Measurements from ENCODE around the gene EIF4A2.
"Not testable (repeated sequence)": the region's sequence is repeated elsewhere in the genome, so short reads cannot be mapped to it uniquely, and the experiment has no call there.

EIF4A2 gene

GRCh38 chr3:186806089-186807055, 23.0 kb downstream of the EIF4A2 start, which contains the start of gene RFC4:
Gene RFC4 (minus strand): TSS chr3:186806482. CDS start chr3:186804713, 1,769 bp downstream.
- DNase-seq (ENCODE audit: low read depth): peak; percentile 71
- TF ChIP-seq, protein P1, sequence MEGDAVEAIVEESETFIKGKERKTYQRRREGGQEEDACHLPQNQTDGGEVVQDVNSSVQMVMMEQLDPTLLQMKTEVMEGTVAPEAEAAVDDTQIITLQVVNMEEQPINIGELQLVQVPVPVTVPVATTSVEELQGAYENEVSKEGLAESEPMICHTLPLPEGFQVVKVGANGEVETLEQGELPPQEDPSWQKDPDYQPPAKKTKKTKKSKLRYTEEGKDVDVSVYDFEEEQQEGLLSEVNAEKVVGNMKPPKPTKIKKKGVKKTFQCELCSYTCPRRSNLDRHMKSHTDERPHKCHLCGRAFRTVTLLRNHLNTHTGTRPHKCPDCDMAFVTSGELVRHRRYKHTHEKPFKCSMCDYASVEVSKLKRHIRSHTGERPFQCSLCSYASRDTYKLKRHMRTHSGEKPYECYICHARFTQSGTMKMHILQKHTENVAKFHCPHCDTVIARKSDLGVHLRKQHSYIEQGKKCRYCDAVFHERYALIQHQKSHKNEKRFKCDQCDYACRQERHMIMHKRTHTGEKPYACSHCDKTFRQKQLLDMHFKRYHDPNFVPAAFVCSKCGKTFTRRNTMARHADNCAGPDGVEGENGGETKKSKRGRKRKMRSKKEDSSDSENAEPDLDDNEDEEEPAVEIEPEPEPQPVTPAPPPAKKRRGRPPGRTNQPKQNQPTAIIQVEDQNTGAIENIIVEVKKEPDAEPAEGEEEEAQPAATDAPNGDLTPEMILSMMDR (IDR thresholded peaks at IDR 0.05; ENCODE audit: control insufficient read depth, extremely low read depth, insufficient read depth): no peak
- peak within 1 kb of the TSS; percentile 98 for H3K4me3 ChIP-seq (ENCODE audit: low read depth, low read length)

DNA sequence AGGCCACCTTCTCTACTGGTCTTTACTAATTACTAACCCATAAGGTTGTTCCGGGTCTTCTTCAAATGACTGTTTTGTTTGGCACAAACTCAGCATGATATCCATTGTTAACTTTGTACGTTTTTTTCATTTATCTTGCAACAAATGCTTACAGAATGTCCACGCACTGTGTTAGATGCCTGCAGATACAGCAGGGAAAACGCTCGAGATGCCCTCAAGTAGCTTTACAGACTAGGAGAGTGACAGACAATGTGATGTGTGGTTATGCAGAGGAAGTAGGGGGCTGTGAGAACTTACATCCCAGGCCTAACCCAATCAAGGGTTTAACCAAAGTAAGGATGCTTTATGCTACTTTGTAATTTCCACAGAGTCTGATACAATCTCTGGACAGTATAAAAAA, 23.9 kb downstream of the EIF4A2 start:
- TF ChIP-seq, protein P1 (IDR thresholded peaks at IDR 0.05; ENCODE audit: control insufficient read depth, extremely low read depth, insufficient read depth): no peak
- DNase-seq (ENCODE audit: low read depth): no peak

DNA sequence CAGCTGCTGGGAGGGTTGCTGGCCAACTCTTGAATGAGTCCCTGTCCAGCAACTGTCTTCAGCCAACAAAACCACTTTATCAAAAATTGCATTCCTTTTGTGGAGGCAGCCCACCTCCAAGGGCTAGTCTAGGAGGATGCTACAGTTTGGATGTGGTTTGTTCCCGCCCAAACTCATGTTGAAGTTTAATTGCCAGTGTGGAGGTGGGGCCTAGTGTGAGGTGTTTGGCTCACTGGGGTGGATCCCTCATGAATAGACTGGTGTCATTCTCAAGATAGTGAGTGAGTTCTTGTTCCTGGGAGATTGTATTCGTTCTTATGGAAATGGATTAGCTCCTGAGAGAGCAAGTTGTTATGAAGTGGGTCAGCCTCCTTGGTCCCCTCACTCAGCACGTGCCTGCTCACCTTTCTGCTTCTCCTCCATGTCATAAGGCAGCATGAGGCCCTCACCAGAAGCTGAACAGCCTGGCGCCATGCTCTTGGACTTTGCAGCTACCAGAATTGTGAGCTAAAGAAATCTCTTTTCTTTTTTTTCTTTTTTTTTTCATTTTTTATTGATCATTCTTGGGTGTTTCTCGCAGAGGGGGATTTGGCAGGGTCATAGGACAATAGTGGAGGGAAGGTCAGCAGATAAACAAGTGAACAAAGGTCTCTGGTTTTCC, 27.1 kb downstream of the EIF4A2 start:
- TF ChIP-seq, protein P1 (IDR thresholded peaks at IDR 0.05; ENCODE audit: control insufficient read depth, extremely low read depth, insufficient read depth): no peak
- DNase-seq (ENCODE audit: low read depth): no peak
- no peak overlapping the region for H3K4me3 ChIP-seq (ENCODE audit: low read depth, low read length)

More for the DNA sequence above, 23.9 kb downstream of the EIF4A2 start:
- H3K4me3 ChIP-seq (ENCODE audit: low read depth, low read length): peak overlapping the region; percentile 98

DNA sequence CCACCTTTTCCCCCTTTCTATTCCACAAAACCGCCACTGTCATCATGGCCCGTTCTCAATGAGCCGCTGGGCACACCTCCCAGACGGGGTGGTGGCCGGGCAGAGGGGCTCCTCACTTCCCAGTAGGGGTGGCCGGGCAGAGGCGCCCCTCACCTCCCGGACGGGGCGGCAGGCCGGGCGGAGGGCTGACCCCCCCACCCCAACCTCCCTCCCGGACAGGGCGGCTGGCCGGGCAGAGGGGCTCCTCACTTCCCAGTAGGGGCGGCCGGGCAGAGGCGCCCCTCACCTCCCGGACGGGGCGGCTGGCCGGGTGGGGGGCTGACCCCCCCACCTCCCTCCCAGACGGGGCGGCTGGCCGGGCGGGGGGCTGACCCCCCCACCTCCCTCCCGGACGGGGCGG, 27.9 kb downstream of the EIF4A2 start:
- not testable (repeated sequence) for H3K4me3 ChIP-seq (ENCODE audit: low read depth, low read length); DNase-seq (ENCODE audit: low read depth)

- no peak overlapping the region for H3K4me3 ChIP-seq (ENCODE audit: low read depth, low read length)
- no peak for DNase-seq (ENCODE audit: low read depth)
- TF ChIP-seq, protein P1 (IDR thresholded peaks at IDR 0.05; ENCODE audit: control insufficient read depth, extremely low read depth, insufficient read depth): no peak
These were observed 30.7 kb downstream of the EIF4A2 start for GRCh38 chr3:186814100-186814499.

DNA sequence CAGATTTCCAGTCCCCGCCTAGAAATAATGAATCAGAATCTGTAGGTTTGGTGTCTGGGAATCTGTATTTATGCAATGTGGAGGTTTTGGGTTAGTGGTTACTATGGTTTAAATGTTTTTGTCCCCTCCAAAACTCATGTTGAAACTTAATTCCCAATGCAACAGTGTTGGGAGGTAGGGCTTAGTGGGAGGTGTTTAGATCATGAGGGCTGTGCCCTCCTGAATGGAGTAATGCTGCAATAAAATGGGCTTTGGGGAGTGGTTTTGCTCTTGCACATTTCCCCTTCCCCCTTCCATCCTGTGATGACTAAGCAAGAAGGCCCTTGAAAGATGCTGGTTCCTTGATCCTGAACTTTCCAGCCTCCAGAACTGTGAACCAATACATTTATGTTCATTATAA, 32.1 kb downstream of the EIF4A2 start:
- no peak overlapping the region for H3K4me3 ChIP-seq (ENCODE audit: low read depth, low read length)
- DNase-seq (ENCODE audit: low read depth): no peak
- TF ChIP-seq, protein P1 (IDR thresholded peaks at IDR 0.05; ENCODE audit: control insufficient read depth, extremely low read depth, insufficient read depth): no peak

- DNase-seq (ENCODE audit: low read depth): no peak
- TF ChIP-seq, protein P1 (IDR thresholded peaks at IDR 0.05; ENCODE audit: control insufficient read depth, extremely low read depth, insufficient read depth): no peak
- no peak overlapping the region for H3K4me3 ChIP-seq (ENCODE audit: low read depth, low read length)
These were observed 35.1 kb downstream of the EIF4A2 start for GRCh38 chr3:186818516-186818915.
